ENCODE data around the gene WDR90. TPM values are rescaled to one million over a fixed set of nuclear protein-coding genes. Genes with fewer than 3 reads are reported as not detected.

WDR90 gene
- total and polyA plus RNA-seq, 2 of the 13 experiments (the other 11 are each of a cell fraction or from before 2014, with no cell fraction given): 14.9 to 28.9 TPM

DNA sequence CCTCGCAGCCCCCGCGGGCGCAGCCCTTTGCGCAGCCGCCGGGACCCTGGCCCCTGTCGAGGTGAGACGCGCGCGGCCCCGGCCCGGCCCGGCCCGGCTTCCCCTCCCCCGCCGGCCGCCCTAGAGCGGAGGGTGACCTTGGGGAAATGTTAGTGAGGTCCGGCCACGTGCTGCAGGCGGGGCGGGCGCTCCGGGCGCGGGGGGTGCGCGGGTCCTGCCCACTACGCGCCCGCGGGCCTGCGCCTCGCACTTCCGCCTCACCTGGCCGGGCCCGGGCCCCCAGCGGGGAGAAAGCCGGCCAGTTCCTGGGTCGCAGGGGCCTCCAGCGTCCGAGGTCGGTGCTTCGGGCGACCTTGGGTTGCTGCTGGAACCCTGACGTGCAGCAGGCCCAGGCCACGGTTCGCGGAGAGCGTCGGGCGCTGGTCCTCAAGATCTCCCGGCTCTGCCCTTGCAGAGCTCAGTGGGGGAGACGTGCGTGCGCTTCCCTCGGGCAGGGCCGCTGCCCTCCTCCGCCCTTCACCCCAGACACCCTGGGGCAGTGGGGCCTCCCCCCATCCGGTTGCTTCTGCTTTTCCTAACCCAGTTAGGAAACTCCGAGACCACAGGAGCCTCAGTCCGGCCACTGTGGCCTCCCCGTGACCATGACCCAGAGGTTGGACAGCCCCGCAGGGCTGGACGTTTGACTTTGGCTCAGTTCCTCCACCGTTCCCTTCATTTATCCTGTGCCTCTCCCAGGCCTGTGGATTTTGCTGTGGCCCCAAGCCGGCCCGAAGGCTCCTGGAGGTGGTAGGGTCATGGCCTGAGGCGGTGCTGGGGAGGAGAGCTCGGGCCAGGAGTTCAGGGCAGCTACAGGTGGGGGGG is 6.7 kb upstream of the WDR90 start (continued):
- TF ChIP-seq GRHL1 (CRISPR knock-in tag; conservative IDR thresholded peaks at IDR 0.05) (no peak), RNF219 (CRISPR knock-in tag; IDR thresholded peaks at IDR 0.05) (no peak), ZNF619 (CRISPR knock-in tag; IDR thresholded peaks at IDR 0.05) (no peak), KMT2B (CRISPR knock-in tag; IDR thresholded peaks at IDR 0.05) (no peak), MTF1 (CRISPR knock-in tag; IDR thresholded peaks at IDR 0.05) (no peak), ZNF781 (CRISPR knock-in tag; IDR thresholded peaks at IDR 0.05; ENCODE audit: borderline replicate concordance, not compliant biosample characterization) (no peak), FOXJ3 (CRISPR knock-in tag; IDR thresholded peaks at IDR 0.05; ENCODE audit: borderline replicate concordance) (no peak), ZNF446 (CRISPR knock-in tag; IDR thresholded peaks at IDR 0.05) (peak; percentile 40; the same call in 1 of the 2 replicates), KDM3A (CRISPR knock-in tag; IDR thresholded peaks at IDR 0.05; ENCODE audit: low read depth) (no peak), ZNF275 (CRISPR knock-in tag; IDR thresholded peaks at IDR 0.05; ENCODE audit: borderline replicate concordance) (no peak), CC2D1A (CRISPR knock-in tag; IDR thresholded peaks at IDR 0.05) (no peak), ZNF850 (CRISPR knock-in tag; conservative IDR thresholded peaks at IDR 0.05) (no peak), SMYD3 (CRISPR knock-in tag; IDR thresholded peaks at IDR 0.05) (no peak), SMAD3 (CRISPR knock-in tag; IDR thresholded peaks at IDR 0.05) (no peak), SPEN (CRISPR knock-in tag; IDR thresholded peaks at IDR 0.05; ENCODE audit: low read depth) (peak; percentile 16; the same call in 1 of the 2 replicates), MED13 (CRISPR knock-in tag; IDR thresholded peaks at IDR 0.05) (no peak), DPF2 (CRISPR knock-in tag; IDR thresholded peaks at IDR 0.05; ENCODE audit: borderline replicate concordance, low read depth) (no peak), KLF9 (CRISPR knock-in tag; IDR thresholded peaks at IDR 0.05; ENCODE audit: low read depth) (no peak), ZFP91 (CRISPR knock-in tag; IDR thresholded peaks at IDR 0.05; ENCODE audit: borderline replicate concordance) (no peak; the same call in 1 of the 2 replicates)
- TF ChIP-seq, protein P1, sequence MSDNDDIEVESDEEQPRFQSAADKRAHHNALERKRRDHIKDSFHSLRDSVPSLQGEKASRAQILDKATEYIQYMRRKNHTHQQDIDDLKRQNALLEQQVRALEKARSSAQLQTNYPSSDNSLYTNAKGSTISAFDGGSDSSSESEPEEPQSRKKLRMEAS (IDR thresholded peaks at IDR 0.05): peak; percentile 97
